Measurements from ENCODE around the gene USP5. TPM values are rescaled to one million over a fixed set of nuclear protein-coding genes. Genes with fewer than 3 reads are reported as not detected.
"Not testable (repeated sequence)": the region's sequence is repeated elsewhere in the genome, so short reads cannot be mapped to it uniquely, and the experiment has no call there.

Gene USP5
- polyA plus RNA-seq, 1 of the 3 experiments (the other 2 are of a cell fraction), result 97.2 TPM

- POLR2A ChIA-PET, result no interaction called here
- no peaks in the 10 kb centered on the region for H4K20me1 ChIP-seq (ENCODE audit: insufficient read depth)
- no peak overlapping the region for H3K4me2 ChIP-seq
- no peak for DNase-seq
- H3F3A ChIP-seq (replicated peaks; ENCODE audit: insufficient read depth), result peaks cover 16% of the 10 kb centered on the region
- H3K27ac ChIP-seq (ENCODE audit: low read depth in 2 of 2, low read length in 1 of 2), result no peak overlapping the region
- no peak overlapping the region for H3K9ac ChIP-seq
- H3K36me3 ChIP-seq (replicated peaks in 1 of 2; ENCODE audit: control insufficient read depth in 1 of 2, insufficient read depth in 2 of 2, low read length in 1 of 2), result peaks cover 4 to 5% of the 10 kb centered on the region in 2 experiments
- H3K79me2 ChIP-seq (ENCODE audit: insufficient read depth), result no peaks in the 10 kb centered on the region
- no peaks in the 10 kb centered on the region for H3K9me2 ChIP-seq
- no peak overlapping the region for H2AFZ ChIP-seq (ENCODE audit: low read depth)
- 92% methylated on average over 8 of the region's 8 CpGs for WGBS (ENCODE audit: low lambda C conversion rate)
- CTCF ChIA-PET, result interaction anchor here (1.4 kb wide), 1 partner anchor 15 kb away, joined by 4 read pairs; the partner anchor contains the start of gene SPSB2
- H3K27me3 ChIP-seq (ENCODE audit: insufficient read depth), result no peaks in the 10 kb centered on the region
- H3K4me3 ChIP-seq (ENCODE audit: low read depth in 2 of 2, low read length in 1 of 2), result no peak overlapping the region
- H3K4me1 ChIP-seq (ENCODE audit: control insufficient read depth in 1 of 2, insufficient read depth in 2 of 2, low read depth in 1 of 2, low read length in 1 of 2), result peaks cover 6 to 9% of the 10 kb centered on the region in 2 experiments; a peak in 3 of 4 replicates
- no peaks in the 10 kb centered on the region for H3K9me3 ChIP-seq
- no peak for TF ChIP-seq POLR2AphosphoS5 (IDR thresholded peaks at IDR 0.05; ENCODE audit: low read depth, low read length)
Observed at GRCh38 chr12:6887460-6887859, 35.5 kb downstream of the USP5 start.

DNA sequence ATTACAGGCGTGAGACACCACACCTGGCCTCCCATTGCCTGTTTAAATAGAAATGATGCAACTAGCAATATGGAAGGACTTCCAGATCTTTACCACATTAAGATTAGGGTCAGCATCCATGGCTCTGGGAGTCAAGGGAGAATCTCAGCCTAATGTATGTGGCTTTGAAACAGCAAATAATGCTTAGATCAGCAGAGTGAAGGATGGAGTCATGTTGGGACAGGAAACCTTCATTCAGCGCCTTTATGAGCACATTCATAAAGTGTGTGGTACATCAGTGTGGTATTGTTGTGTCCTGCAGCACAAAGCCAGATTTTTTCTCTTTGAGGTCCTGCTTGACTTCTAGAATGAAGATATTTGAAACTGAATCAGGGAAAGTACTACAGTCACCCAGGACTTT is 36.4 kb downstream of the USP5 start:
- peaks cover 2 to 5% of the 10 kb centered on the region in 2 experiments for H3K36me3 ChIP-seq (replicated peaks in 1 of 2; ENCODE audit: control insufficient read depth in 1 of 2, insufficient read depth in 2 of 2, low read length in 1 of 2)
- H3K27ac ChIP-seq (ENCODE audit: low read depth in 2 of 2, low read length in 1 of 2), result no peak overlapping the region
- no peak for TF ChIP-seq ELF1 (IDR thresholded peaks at IDR 0.05)
- TF ChIP-seq SMC3 (IDR thresholded peaks at IDR 0.05; ENCODE audit: low read depth, low read length), result no peak
- TF ChIP-seq RAD21 (IDR thresholded peaks at IDR 0.05; ENCODE audit: low read length), result no peak
- no peak for TF ChIP-seq EP300 (IDR thresholded peaks at IDR 0.05; ENCODE audit: borderline replicate concordance in 1 of 2, low read depth in 1 of 2, low read length in 1 of 2)
- TF ChIP-seq MEF2A (IDR thresholded peaks at IDR 0.05; ENCODE audit: borderline replicate concordance, low read depth), result no peak
- TF ChIP-seq GABPA (IDR thresholded peaks at IDR 0.05; ENCODE audit: low read depth), result no peak
- TF ChIP-seq TEAD4 (IDR thresholded peaks at IDR 0.05; ENCODE audit: borderline replicate concordance, insufficient read depth), result no peak
- TF ChIP-seq, protein P1, sequence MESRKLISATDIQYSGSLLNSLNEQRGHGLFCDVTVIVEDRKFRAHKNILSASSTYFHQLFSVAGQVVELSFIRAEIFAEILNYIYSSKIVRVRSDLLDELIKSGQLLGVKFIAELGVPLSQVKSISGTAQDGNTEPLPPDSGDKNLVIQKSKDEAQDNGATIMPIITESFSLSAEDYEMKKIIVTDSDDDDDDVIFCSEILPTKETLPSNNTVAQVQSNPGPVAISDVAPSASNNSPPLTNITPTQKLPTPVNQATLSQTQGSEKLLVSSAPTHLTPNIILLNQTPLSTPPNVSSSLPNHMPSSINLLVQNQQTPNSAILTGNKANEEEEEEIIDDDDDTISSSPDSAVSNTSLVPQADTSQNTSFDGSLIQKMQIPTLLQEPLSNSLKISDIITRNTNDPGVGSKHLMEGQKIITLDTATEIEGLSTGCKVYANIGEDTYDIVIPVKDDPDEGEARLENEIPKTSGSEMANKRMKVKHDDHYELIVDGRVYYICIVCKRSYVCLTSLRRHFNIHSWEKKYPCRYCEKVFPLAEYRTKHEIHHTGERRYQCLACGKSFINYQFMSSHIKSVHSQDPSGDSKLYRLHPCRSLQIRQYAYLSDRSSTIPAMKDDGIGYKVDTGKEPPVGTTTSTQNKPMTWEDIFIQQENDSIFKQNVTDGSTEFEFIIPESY (IDR thresholded peaks at IDR 0.05; ENCODE audit: borderline replicate concordance, low read depth), result no peak
- TF ChIP-seq FOXJ3 (CRISPR knock-in tag; IDR thresholded peaks at IDR 0.05), result no peak
- no peak for TF ChIP-seq CTCF (IDR thresholded peaks at IDR 0.05)
- TF ChIP-seq TAF1 (IDR thresholded peaks at IDR 0.05; ENCODE audit: borderline replicate concordance, low read depth, low read length), result no peak
- H2AFZ ChIP-seq (ENCODE audit: low read depth), result no peak overlapping the region
- H3K4me1 ChIP-seq (ENCODE audit: control insufficient read depth in 1 of 2, insufficient read depth in 2 of 2, low read depth in 1 of 2, low read length in 1 of 2), result peaks cover 6 to 9% of the 10 kb centered on the region in 2 experiments; a peak in 3 of 4 replicates
- H3K4me3 ChIP-seq (ENCODE audit: low read depth in 2 of 2, low read length in 1 of 2), result 0 out of 4 replicates have a peak overlapping the region, but pooled peaks of 1 of the 2 experiments have one; percentile 12
- WGBS (ENCODE audit: low lambda C conversion rate), result 94% methylated on average over 2 of the region's 2 CpGs
- H3F3A ChIP-seq (replicated peaks; ENCODE audit: insufficient read depth), result peaks cover 16% of the 10 kb centered on the region
- CTCF ChIA-PET, result no interaction called here
- DNase-seq, result no peak
- no peaks in the 10 kb centered on the region for H3K9me2 ChIP-seq
- no peaks in the 10 kb centered on the region for H4K20me1 ChIP-seq (ENCODE audit: insufficient read depth)
- no peaks in the 10 kb centered on the region for H3K27me3 ChIP-seq (ENCODE audit: insufficient read depth)
- no peak overlapping the region for H3K4me2 ChIP-seq
- no peak overlapping the region for H3K9ac ChIP-seq
- POLR2A ChIA-PET, result no interaction called here
- H3K9me3 ChIP-seq, result no peaks in the 10 kb centered on the region
- H3K79me2 ChIP-seq (ENCODE audit: insufficient read depth), result no peaks in the 10 kb centered on the region

GRCh38 chr12:6888794-6889193 is 36.8 kb downstream of the USP5 start:
- H3K27me3 ChIP-seq (ENCODE audit: insufficient read depth); CTCF ChIA-PET; H3K4me1 ChIP-seq (ENCODE audit: control insufficient read depth in 1 of 2, insufficient read depth in 2 of 2, low read depth in 1 of 2, low read length in 1 of 2); H4K20me1 ChIP-seq (ENCODE audit: insufficient read depth); H3K4me3 ChIP-seq (ENCODE audit: low read depth in 2 of 2, low read length in 1 of 2); H3K27ac ChIP-seq (ENCODE audit: low read depth in 2 of 2, low read length in 1 of 2); H3K9me2 ChIP-seq; H3K79me2 ChIP-seq (ENCODE audit: insufficient read depth); H3K9me3 ChIP-seq; H3K4me2 ChIP-seq; H3K9ac ChIP-seq; DNase-seq; H2AFZ ChIP-seq (ENCODE audit: low read depth); H3K36me3 ChIP-seq (replicated peaks in 1 of 2; ENCODE audit: control insufficient read depth in 1 of 2, insufficient read depth in 2 of 2, low read length in 1 of 2): not testable (repeated sequence)
- POLR2A ChIA-PET, result interaction anchor here (1.2 kb wide), 1 partner anchor 25 kb away, joined by 4 read pairs; the partner anchor contains the start of gene ENO2
- H3F3A ChIP-seq (replicated peaks; ENCODE audit: insufficient read depth), result peaks cover 16% of the 10 kb centered on the region
- 93% methylated on average over 7 of the region's 7 CpGs for WGBS (ENCODE audit: low lambda C conversion rate)

DNA sequence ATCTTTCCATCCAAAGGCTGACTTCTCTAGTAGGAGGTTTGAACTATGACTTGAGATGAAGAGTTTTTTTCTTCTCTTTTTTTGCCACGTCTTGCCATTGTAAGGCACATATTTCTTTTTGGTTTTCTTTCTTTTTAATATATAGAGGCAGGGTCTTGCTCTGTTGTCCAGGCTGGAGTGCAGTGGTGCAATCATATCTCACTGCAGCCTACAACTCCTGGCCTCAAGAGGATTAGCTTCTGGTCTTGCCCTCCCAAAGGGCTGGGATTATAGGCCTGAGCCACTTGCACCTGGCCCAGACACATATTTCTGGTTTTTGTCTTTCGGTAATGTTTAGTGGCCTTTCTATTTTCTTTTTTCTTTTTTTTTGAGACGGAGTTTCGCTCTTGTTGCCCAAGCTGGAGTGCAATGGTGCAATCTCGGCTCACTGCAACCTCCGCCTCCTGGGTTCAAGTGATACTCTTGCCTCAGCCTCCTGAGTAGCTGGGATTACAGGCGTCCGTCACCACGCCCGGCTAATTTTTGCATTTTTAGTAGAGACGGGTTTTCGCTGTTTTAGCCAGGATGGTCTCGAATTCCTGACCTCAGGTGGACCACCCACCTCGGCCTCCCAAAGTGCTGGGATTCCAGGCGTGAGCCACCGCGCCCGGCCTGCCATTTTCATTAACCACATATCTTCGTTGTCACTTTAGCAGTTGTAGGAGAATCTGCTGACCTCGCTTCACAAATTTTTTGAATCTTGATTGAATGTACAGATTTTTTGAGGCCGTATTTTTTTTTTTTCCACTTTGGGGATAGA is 38.0 kb downstream of the USP5 start:
- not testable (repeated sequence) for H3K9me3 ChIP-seq; H4K20me1 ChIP-seq (ENCODE audit: insufficient read depth); H3K4me1 ChIP-seq (ENCODE audit: control insufficient read depth in 1 of 2, insufficient read depth in 2 of 2, low read depth in 1 of 2, low read length in 1 of 2); DNase-seq; H3K9me2 ChIP-seq; H3K36me3 ChIP-seq (replicated peaks in 1 of 2; ENCODE audit: control insufficient read depth in 1 of 2, insufficient read depth in 2 of 2, low read length in 1 of 2); H3K79me2 ChIP-seq (ENCODE audit: insufficient read depth); H3K4me3 ChIP-seq (ENCODE audit: low read depth in 2 of 2, low read length in 1 of 2); H3K27me3 ChIP-seq (ENCODE audit: insufficient read depth)
- H3K4me2 ChIP-seq, result peak overlapping the region; percentile 75; the same call in 1 of the 2 replicates
- peaks cover 16% of the 10 kb centered on the region for H3F3A ChIP-seq (replicated peaks; ENCODE audit: insufficient read depth)
- CTCF ChIA-PET, result interaction anchor here (2.3 kb wide), 1 partner anchor 23 kb away, joined by 20 read pairs; the partner anchor contains the start of gene ENO2
- peak overlapping the region; percentile 69; the same call in 1 of the 2 replicates for H3K9ac ChIP-seq
- 95% methylated on average over 21 of the region's 21 CpGs for WGBS (ENCODE audit: low lambda C conversion rate)
- peak overlapping the region; percentile 89 to 96 for H3K27ac ChIP-seq (ENCODE audit: low read depth in 2 of 2, low read length in 1 of 2)
- H2AFZ ChIP-seq (ENCODE audit: low read depth), result peak overlapping the region; percentile 95; the same call in 1 of the 2 replicates
- POLR2A ChIA-PET, result interaction anchor here (1.2 kb wide), 1 partner anchor 24 kb away, joined by 4 read pairs; the partner anchor contains the start of gene ENO2
